Heart left ventricle (tissue), 13 donors: ENCODE results near the gene CCDC134.

Experiments
- POLR2A ChIP-seq, 2 donors: fragments of 450-650 bp; IDR thresholded peaks; one replicate each; pipeline ENCODE4 v1.6.1; 2017; ENCODE audit warnings: antibody characterized with exemption in 2 of 2, mild to moderate bottlenecking in 2 of 2, moderate library complexity in 2 of 2
- TF ChIP-seq, protein P1 (sequence below), 12 donors: fragments of 200-600 bp; sonication (generic) in 4 of 12; IDR thresholded peaks; one replicate each; pipeline versions ENCODE4 v1.5.0 to v1.8.0; 2018 to 2022; ENCODE audit warnings: antibody characterized with exemption in 12 of 12, mild to moderate bottlenecking in 5 of 12
- donor health status: ischemic (EF 13 %, LVEDD 7.1; RV severe dilation, severe dysfunction).
- donor health status: DM: no; HTN: yes; CAD: no.
- donor health status: DM: no; HTN: no; CAD: no.
- donor health status: ischemic (EF 25% LVEDD 6.9; RV normal size, moderate dysfunction).
- donor health status: ischemic (EF 25% LVEDD 5.7; RV mildly dilated, moderate dysfunction).
- donor health status: ischemic (EF 35%, LVEDD 5.7; RV mildly dilated, moderate dysfunction).
- donor health status: nonischemic (EF 11% LVEDD 7.7; RV severe dilation, severe dysfunction).
- donor health status: DM: yes; HTN: yes; CAD: no.
- donor health status: PGD.
- donor health status: ischemic (EF 29% LVEDD 5.4; RV normal size, mild dysfunction).
- donor health status: nonischemic (EF 23%, LVEDD 6.1; RV moderate dilation, normal function).

GRCh38 chr22:41857155-41857859 lies 56.8 kb downstream of the CCDC134 start:
- no peak for TF ChIP-seq POLR2A (IDR thresholded peaks at IDR 0.05)
- TF ChIP-seq, protein P1, sequence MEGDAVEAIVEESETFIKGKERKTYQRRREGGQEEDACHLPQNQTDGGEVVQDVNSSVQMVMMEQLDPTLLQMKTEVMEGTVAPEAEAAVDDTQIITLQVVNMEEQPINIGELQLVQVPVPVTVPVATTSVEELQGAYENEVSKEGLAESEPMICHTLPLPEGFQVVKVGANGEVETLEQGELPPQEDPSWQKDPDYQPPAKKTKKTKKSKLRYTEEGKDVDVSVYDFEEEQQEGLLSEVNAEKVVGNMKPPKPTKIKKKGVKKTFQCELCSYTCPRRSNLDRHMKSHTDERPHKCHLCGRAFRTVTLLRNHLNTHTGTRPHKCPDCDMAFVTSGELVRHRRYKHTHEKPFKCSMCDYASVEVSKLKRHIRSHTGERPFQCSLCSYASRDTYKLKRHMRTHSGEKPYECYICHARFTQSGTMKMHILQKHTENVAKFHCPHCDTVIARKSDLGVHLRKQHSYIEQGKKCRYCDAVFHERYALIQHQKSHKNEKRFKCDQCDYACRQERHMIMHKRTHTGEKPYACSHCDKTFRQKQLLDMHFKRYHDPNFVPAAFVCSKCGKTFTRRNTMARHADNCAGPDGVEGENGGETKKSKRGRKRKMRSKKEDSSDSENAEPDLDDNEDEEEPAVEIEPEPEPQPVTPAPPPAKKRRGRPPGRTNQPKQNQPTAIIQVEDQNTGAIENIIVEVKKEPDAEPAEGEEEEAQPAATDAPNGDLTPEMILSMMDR (IDR thresholded peaks at IDR 0.05), result peak; percentile 21 to 60 (median 51)
